ENCODE data around the gene PSMA8. TPM values are rescaled to one million over a fixed set of nuclear protein-coding genes. Genes with fewer than 3 reads are reported as not detected.

PSMA8 gene
- total RNA-seq, 1 experiment from 2014 or later, result not detected

DNA sequence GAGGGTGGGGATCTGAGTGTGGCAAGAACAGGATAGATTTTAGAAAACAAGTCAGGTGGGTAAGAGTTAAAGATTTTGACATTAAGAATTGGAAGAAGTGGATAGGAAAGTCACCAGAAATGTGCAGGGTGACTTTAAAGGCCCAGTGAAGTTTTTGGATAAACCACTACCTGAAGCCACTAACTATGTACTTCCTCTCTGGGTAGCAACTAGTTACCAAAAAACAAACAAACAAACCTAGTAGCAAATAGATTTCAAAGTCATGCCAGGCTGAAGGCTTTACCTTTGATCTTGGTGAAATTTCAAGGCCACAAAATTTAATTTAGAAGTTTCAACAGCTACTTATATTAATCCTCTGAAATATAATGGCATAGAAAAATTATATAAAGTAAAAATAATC lies 42.5 kb downstream of the PSMA8 start:
- ChIA-PET POLR2A (ENCODE audit: low non-redundant PET) (no interaction called here), CTCF (no interaction called here)
- Histone ChIP-seq H3K4me3 (ENCODE audit: low read depth, low read length, poor library complexity, severe bottlenecking) (no peak overlapping the region), H3K27me3 (replicated peaks; ENCODE audit: insufficient read depth, low read depth, low read length, poor library complexity) (peaks cover 8% of the 10 kb centered on the region), H3K4me1 (ENCODE audit: insufficient read depth, low read length, poor library complexity, severe bottlenecking) (no peaks in the 10 kb centered on the region), H3K9me3 (ENCODE audit: low read depth, low read length, poor library complexity, severe bottlenecking) (no peaks in the 10 kb centered on the region), H3K36me3 (ENCODE audit: insufficient read depth, low read length, poor library complexity, severe bottlenecking) (no peaks in the 10 kb centered on the region), H3K27ac (ENCODE audit: low read depth, low read length, poor library complexity, severe bottlenecking) (no peak overlapping the region)
- no peak for DNase-seq (ENCODE audit: low spot score)
- no TSS peak for BruUV-seq (replicated peaks)
- TF ChIP-seq, protein P1, sequence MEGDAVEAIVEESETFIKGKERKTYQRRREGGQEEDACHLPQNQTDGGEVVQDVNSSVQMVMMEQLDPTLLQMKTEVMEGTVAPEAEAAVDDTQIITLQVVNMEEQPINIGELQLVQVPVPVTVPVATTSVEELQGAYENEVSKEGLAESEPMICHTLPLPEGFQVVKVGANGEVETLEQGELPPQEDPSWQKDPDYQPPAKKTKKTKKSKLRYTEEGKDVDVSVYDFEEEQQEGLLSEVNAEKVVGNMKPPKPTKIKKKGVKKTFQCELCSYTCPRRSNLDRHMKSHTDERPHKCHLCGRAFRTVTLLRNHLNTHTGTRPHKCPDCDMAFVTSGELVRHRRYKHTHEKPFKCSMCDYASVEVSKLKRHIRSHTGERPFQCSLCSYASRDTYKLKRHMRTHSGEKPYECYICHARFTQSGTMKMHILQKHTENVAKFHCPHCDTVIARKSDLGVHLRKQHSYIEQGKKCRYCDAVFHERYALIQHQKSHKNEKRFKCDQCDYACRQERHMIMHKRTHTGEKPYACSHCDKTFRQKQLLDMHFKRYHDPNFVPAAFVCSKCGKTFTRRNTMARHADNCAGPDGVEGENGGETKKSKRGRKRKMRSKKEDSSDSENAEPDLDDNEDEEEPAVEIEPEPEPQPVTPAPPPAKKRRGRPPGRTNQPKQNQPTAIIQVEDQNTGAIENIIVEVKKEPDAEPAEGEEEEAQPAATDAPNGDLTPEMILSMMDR (conservative IDR thresholded peaks at IDR 0.05; ENCODE audit: low read depth, low read length), result no peak
- no peak for TF ChIP-seq EZH2 (IDR thresholded peaks at IDR 0.05; ENCODE audit: borderline replicate concordance, low read depth, low read length, poor library complexity, severe bottlenecking)
- intact Hi-C loops (cut with micrococcal nuclease; ENCODE audit: unreplicated experiment), result no loop called here

DNA sequence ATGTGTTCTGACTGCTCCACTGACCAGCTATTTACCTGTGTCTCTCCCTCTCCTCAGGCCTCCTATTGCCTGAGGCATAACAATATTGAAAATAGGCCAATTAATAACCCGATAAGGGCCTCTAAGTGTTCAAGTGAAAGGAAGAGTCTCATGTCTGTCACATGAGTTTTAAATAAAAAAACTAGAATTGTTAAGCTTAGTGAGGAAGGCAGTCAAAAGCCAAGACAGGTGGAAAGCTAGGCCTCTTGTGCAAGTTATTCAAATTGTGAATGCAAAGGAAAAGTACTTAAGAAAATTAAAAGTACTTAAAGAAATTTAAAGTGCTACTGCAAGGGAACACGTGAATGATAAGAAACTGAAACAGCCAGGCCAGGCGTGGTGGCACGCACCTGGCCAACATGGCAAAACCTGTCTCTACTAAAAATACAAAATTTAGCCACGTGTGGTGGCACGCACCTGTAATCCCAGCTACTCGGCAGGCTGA lies 47.7 kb downstream of the PSMA8 start:
- intact Hi-C loops (cut with micrococcal nuclease; ENCODE audit: unreplicated experiment), result no loop called here

DNA sequence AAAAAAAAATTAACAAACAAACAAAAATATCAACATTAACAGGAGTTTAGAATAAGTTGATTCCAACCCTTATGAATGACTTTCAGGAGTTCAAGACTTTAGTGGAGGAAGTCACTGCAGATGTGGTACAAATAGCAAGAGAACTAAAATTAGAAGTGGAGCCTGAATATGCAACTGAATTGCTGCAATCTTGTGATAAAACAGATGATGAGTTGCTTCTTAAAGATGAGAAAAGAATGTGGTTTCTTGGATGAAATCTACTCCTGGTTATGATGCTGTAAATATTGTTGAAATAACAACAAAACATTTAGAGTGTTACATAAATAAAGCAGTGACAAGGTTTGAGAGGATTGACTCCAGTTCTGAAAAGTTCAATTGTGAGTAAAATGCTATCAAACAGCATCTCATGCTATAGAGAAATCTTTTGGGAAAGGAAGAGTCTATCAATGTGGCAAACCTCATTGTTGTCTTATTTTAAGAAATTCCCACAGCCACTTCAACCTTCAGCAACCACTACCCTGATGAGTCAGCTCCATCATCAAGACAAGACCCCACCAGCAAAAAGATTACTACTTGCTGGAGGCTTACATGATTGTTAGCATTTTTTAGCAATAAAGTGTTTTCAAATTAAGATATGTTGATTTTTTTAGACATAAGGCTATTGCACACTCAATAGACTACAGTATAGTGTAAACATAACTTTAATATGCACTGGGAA lies 49.9 kb downstream of the PSMA8 start:
- no peak for DNase-seq (ENCODE audit: low spot score)
- H3K4me3 ChIP-seq (ENCODE audit: low read depth, low read length, poor library complexity, severe bottlenecking), result no peak overlapping the region
- H3K9me3 ChIP-seq (ENCODE audit: low read depth, low read length, poor library complexity, severe bottlenecking), result no peaks in the 10 kb centered on the region
- ChIA-PET CTCF (no interaction called here), POLR2A (ENCODE audit: low non-redundant PET) (no interaction called here)
- no TSS peak for BruUV-seq (replicated peaks)
- H3K27me3 ChIP-seq (replicated peaks; ENCODE audit: insufficient read depth, low read depth, low read length, poor library complexity), result no peaks in the 10 kb centered on the region
- intact Hi-C loops (cut with micrococcal nuclease; ENCODE audit: unreplicated experiment), result no loop called here
- H3K27ac ChIP-seq (ENCODE audit: low read depth, low read length, poor library complexity, severe bottlenecking), result no peak overlapping the region
- no peaks in the 10 kb centered on the region for H3K36me3 ChIP-seq (ENCODE audit: insufficient read depth, low read length, poor library complexity, severe bottlenecking)
- TF ChIP-seq, protein P1 (conservative IDR thresholded peaks at IDR 0.05; ENCODE audit: low read depth, low read length), result no peak
- no peak for TF ChIP-seq EZH2 (IDR thresholded peaks at IDR 0.05; ENCODE audit: borderline replicate concordance, low read depth, low read length, poor library complexity, severe bottlenecking)
- H3K4me1 ChIP-seq (ENCODE audit: insufficient read depth, low read length, poor library complexity, severe bottlenecking), result no peaks in the 10 kb centered on the region

More for the DNA sequence above, 47.7 kb downstream of the PSMA8 start:
- H3K27me3 ChIP-seq (replicated peaks; ENCODE audit: insufficient read depth, low read depth, low read length, poor library complexity), result no peaks in the 10 kb centered on the region
- no TSS peak for BruUV-seq (replicated peaks)
- no peak overlapping the region for H3K4me3 ChIP-seq (ENCODE audit: low read depth, low read length, poor library complexity, severe bottlenecking)
- no peak for TF ChIP-seq EZH2 (IDR thresholded peaks at IDR 0.05; ENCODE audit: borderline replicate concordance, low read depth, low read length, poor library complexity, severe bottlenecking)
- TF ChIP-seq, protein P1 (conservative IDR thresholded peaks at IDR 0.05; ENCODE audit: low read depth, low read length), result no peak
- ChIA-PET POLR2A (ENCODE audit: low non-redundant PET) (no interaction called here), CTCF (no interaction called here)
- no peaks in the 10 kb centered on the region for H3K4me1 ChIP-seq (ENCODE audit: insufficient read depth, low read length, poor library complexity, severe bottlenecking)
- H3K27ac ChIP-seq (ENCODE audit: low read depth, low read length, poor library complexity, severe bottlenecking), result no peak overlapping the region
- no peak for DNase-seq (ENCODE audit: low spot score)
- H3K9me3 ChIP-seq (ENCODE audit: low read depth, low read length, poor library complexity, severe bottlenecking), result no peaks in the 10 kb centered on the region
- no peaks in the 10 kb centered on the region for H3K36me3 ChIP-seq (ENCODE audit: insufficient read depth, low read length, poor library complexity, severe bottlenecking)

Measured in A673 (cell line).